Measurements from ENCODE around the gene FBXO36.

The FBXO36 gene

GRCh38 chr2:229922449-229923386, at the start of gene FBXO36:
Gene FBXO36 (plus strand): TSS chr2:229922503. CDS start chr2:229922514, 11 bp downstream.
- Mint-ChIP-seq H3K36me3 (ENCODE audit: low read depth) (peaks cover 42% of the 10 kb centered on the region), H3K4me1 (ENCODE audit: low read depth) (peaks cover 42% of the 10 kb centered on the region), H3K9me3 (no peaks in the 10 kb centered on the region), H3K4me3 (peak within 1 kb of the TSS; percentile 99), H3K27ac (peak within 1 kb of the TSS; percentile 100), H3K27me3 (no peaks in the 10 kb centered on the region)
- no peak for DNase-seq

- Mint-ChIP-seq H3K4me1 (ENCODE audit: low read depth) (peaks cover 62% of the 10 kb centered on the region), H3K27ac (peak overlapping the region; percentile 61), H3K4me3 (no peak overlapping the region), H3K9me3 (no peaks in the 10 kb centered on the region), H3K36me3 (ENCODE audit: low read depth) (peaks cover 87% of the 10 kb centered on the region), H3K27me3 (no peaks in the 10 kb centered on the region)
- DNase-seq, result no peak
Measured at GRCh38 chr2:229873123-229873581, 49.2 kb upstream of the FBXO36 start.

- no peak overlapping the region for H3K4me3 Mint-ChIP-seq
Measured at GRCh38 chr2:229874647-229875046, 47.7 kb upstream of the FBXO36 start.

GRCh38 chr2:229875549-229875948, 46.8 kb upstream of the FBXO36 start:
- Mint-ChIP-seq H3K4me1 (ENCODE audit: low read depth) (peaks cover 40% of the 10 kb centered on the region), H3K9me3 (no peaks in the 10 kb centered on the region), H3K36me3 (ENCODE audit: low read depth) (peaks cover 84% of the 10 kb centered on the region), H3K4me3 (no peak overlapping the region), H3K27me3 (no peaks in the 10 kb centered on the region), H3K27ac (no peak overlapping the region)
- no peak for DNase-seq

More at GRCh38 chr2:229874647-229875046, 47.7 kb upstream of the FBXO36 start:
- peaks cover 84% of the 10 kb centered on the region for H3K36me3 Mint-ChIP-seq (ENCODE audit: low read depth)
- no peak overlapping the region for H3K27ac Mint-ChIP-seq
- H3K9me3 Mint-ChIP-seq, result no peaks in the 10 kb centered on the region
- H3K4me1 Mint-ChIP-seq (ENCODE audit: low read depth), result peaks cover 48% of the 10 kb centered on the region
- H3K27me3 Mint-ChIP-seq, result no peaks in the 10 kb centered on the region
- no peak for DNase-seq

GRCh38 chr2:229879191-229879950, 42.9 kb upstream of the FBXO36 start:
- H3K9me3 Mint-ChIP-seq, result no peaks in the 10 kb centered on the region
- H3K27me3 Mint-ChIP-seq, result no peaks in the 10 kb centered on the region
- DNase-seq, result no peak
- peaks cover 40% of the 10 kb centered on the region for H3K4me1 Mint-ChIP-seq (ENCODE audit: low read depth)
- peaks cover 74% of the 10 kb centered on the region for H3K36me3 Mint-ChIP-seq (ENCODE audit: low read depth)
- no peak overlapping the region for H3K4me3 Mint-ChIP-seq
- H3K27ac Mint-ChIP-seq, result no peak overlapping the region

- DNase-seq, result no peak
- peaks cover 44% of the 10 kb centered on the region for H3K4me1 Mint-ChIP-seq (ENCODE audit: low read depth)
- H3K36me3 Mint-ChIP-seq (ENCODE audit: low read depth), result peaks cover 74% of the 10 kb centered on the region
- H3K4me3 Mint-ChIP-seq, result no peak overlapping the region
- H3K9me3 Mint-ChIP-seq, result no peaks in the 10 kb centered on the region
- peak overlapping the region; percentile 22 for H3K27ac Mint-ChIP-seq
- H3K27me3 Mint-ChIP-seq, result no peaks in the 10 kb centered on the region
Measured at GRCh38 chr2:229880892-229881586, 41.3 kb upstream of the FBXO36 start.

- no peak for DNase-seq
- no peaks in the 10 kb centered on the region for H3K9me3 Mint-ChIP-seq
- H3K27ac Mint-ChIP-seq, result peak overlapping the region; percentile 30
- H3K4me1 Mint-ChIP-seq (ENCODE audit: low read depth), result peaks cover 46% of the 10 kb centered on the region
- H3K36me3 Mint-ChIP-seq (ENCODE audit: low read depth), result peaks cover 72% of the 10 kb centered on the region
- no peak overlapping the region for H3K4me3 Mint-ChIP-seq
- H3K27me3 Mint-ChIP-seq, result no peaks in the 10 kb centered on the region
Measured at GRCh38 chr2:229882583-229882982, 39.7 kb upstream of the FBXO36 start.

GRCh38 chr2:229884775-229885699, 37.3 kb upstream of the FBXO36 start:
- Mint-ChIP-seq H3K9me3 (no peaks in the 10 kb centered on the region), H3K4me3 (no peak overlapping the region), H3K4me1 (ENCODE audit: low read depth) (peaks cover 61% of the 10 kb centered on the region), H3K27me3 (no peaks in the 10 kb centered on the region), H3K27ac (peak overlapping the region; percentile 47), H3K36me3 (ENCODE audit: low read depth) (peaks cover 61% of the 10 kb centered on the region)
- no peak for DNase-seq

- Mint-ChIP-seq H3K9me3 (no peaks in the 10 kb centered on the region), H3K27ac (peak overlapping the region; percentile 15), H3K36me3 (ENCODE audit: low read depth) (peaks cover 71% of the 10 kb centered on the region), H3K27me3 (no peaks in the 10 kb centered on the region), H3K4me3 (no peak overlapping the region), H3K4me1 (ENCODE audit: low read depth) (peaks cover 65% of the 10 kb centered on the region)
- DNase-seq, result no peak
Measured at GRCh38 chr2:229887441-229887840, 34.9 kb upstream of the FBXO36 start.

GRCh38 chr2:229888031-229888430, 34.3 kb upstream of the FBXO36 start:
- H3K27ac Mint-ChIP-seq, result peak overlapping the region; percentile 63
- peaks cover 71% of the 10 kb centered on the region for H3K36me3 Mint-ChIP-seq (ENCODE audit: low read depth)
- no peak for DNase-seq
- no peaks in the 10 kb centered on the region for H3K27me3 Mint-ChIP-seq
- H3K4me1 Mint-ChIP-seq (ENCODE audit: low read depth), result peaks cover 63% of the 10 kb centered on the region
- H3K9me3 Mint-ChIP-seq, result no peaks in the 10 kb centered on the region
- H3K4me3 Mint-ChIP-seq, result no peak overlapping the region

- Mint-ChIP-seq H3K27ac (no peak overlapping the region), H3K9me3 (no peaks in the 10 kb centered on the region)
- DNase-seq, result no peak
Measured at GRCh38 chr2:229889023-229889422, 33.3 kb upstream of the FBXO36 start.

GRCh38 chr2:229896857-229897256, 25.4 kb upstream of the FBXO36 start:
- peaks cover 72% of the 10 kb centered on the region for H3K4me1 Mint-ChIP-seq (ENCODE audit: low read depth)
- no peak for DNase-seq
- H3K9me3 Mint-ChIP-seq, result no peaks in the 10 kb centered on the region
- no peaks in the 10 kb centered on the region for H3K27me3 Mint-ChIP-seq
- no peak overlapping the region for H3K4me3 Mint-ChIP-seq
- H3K27ac Mint-ChIP-seq, result peak overlapping the region; percentile 12
- peaks cover 70% of the 10 kb centered on the region for H3K36me3 Mint-ChIP-seq (ENCODE audit: low read depth)

More at GRCh38 chr2:229889023-229889422, 33.3 kb upstream of the FBXO36 start:
- Mint-ChIP-seq H3K4me1 (ENCODE audit: low read depth) (peaks cover 66% of the 10 kb centered on the region), H3K36me3 (ENCODE audit: low read depth) (peaks cover 76% of the 10 kb centered on the region), H3K4me3 (no peak overlapping the region), H3K27me3 (no peaks in the 10 kb centered on the region)

GRCh38 chr2:229899604-229900003, 22.7 kb upstream of the FBXO36 start:
- peaks cover 65% of the 10 kb centered on the region for H3K36me3 Mint-ChIP-seq (ENCODE audit: low read depth)
- peaks cover 70% of the 10 kb centered on the region for H3K4me1 Mint-ChIP-seq (ENCODE audit: low read depth)
- no peak for DNase-seq
- no peak overlapping the region for H3K4me3 Mint-ChIP-seq
- H3K9me3 Mint-ChIP-seq, result no peaks in the 10 kb centered on the region
- no peaks in the 10 kb centered on the region for H3K27me3 Mint-ChIP-seq
- H3K27ac Mint-ChIP-seq, result peak overlapping the region; percentile 30
